ENCODE data around the gene CRACR2A.

Gene CRACR2A

GRCh38 chr12:3634348-3634747 lies 118.6 kb downstream of the CRACR2A start:
- no peak overlapping the region for H3K4me3 ChIP-seq (ENCODE audit: low read depth, low read length)
- DNase-seq (ENCODE audit: low read depth), result no peak
- no peak for TF ChIP-seq CTCF (IDR thresholded peaks at IDR 0.05; ENCODE audit: low read depth, low read length)
- no peak for TF ChIP-seq POLR2A (IDR thresholded peaks at IDR 0.05; ENCODE audit: extremely low read depth, insufficient read length)
- no peak for TF ChIP-seq MYC (IDR thresholded peaks at IDR 0.05; ENCODE audit: low read depth, low read length)
- no peak for TF ChIP-seq MAX (IDR thresholded peaks at IDR 0.05; ENCODE audit: low read depth, low read length)

GRCh38 chr12:3633396-3633795 lies 119.5 kb downstream of the CRACR2A start:
- TF ChIP-seq POLR2A (IDR thresholded peaks at IDR 0.05; ENCODE audit: extremely low read depth, insufficient read length), result no peak
- no peak for DNase-seq (ENCODE audit: low read depth)
- no peak overlapping the region for H3K4me3 ChIP-seq (ENCODE audit: low read depth, low read length)

- TF ChIP-seq POLR2A (IDR thresholded peaks at IDR 0.05; ENCODE audit: extremely low read depth, insufficient read length) (no peak), MAX (IDR thresholded peaks at IDR 0.05; ENCODE audit: low read depth, low read length) (no peak), MYC (IDR thresholded peaks at IDR 0.05; ENCODE audit: low read depth, low read length) (no peak), CTCF (IDR thresholded peaks at IDR 0.05; ENCODE audit: low read depth, low read length) (no peak)
- no peak overlapping the region for H3K4me3 ChIP-seq (ENCODE audit: low read depth, low read length)
- no peak for DNase-seq (ENCODE audit: low read depth)
Measured at GRCh38 chr12:3632754-3633153, 120.2 kb downstream of the CRACR2A start.

GRCh38 chr12:3632256-3632655 lies 120.7 kb downstream of the CRACR2A start:
- no peak for DNase-seq (ENCODE audit: low read depth)
- TF ChIP-seq CTCF (IDR thresholded peaks at IDR 0.05; ENCODE audit: low read depth, low read length), result no peak
- TF ChIP-seq MYC (IDR thresholded peaks at IDR 0.05; ENCODE audit: low read depth, low read length), result no peak
- no peak for TF ChIP-seq POLR2A (IDR thresholded peaks at IDR 0.05; ENCODE audit: extremely low read depth, insufficient read length)
- TF ChIP-seq MAX (IDR thresholded peaks at IDR 0.05; ENCODE audit: low read depth, low read length), result no peak
- H3K4me3 ChIP-seq (ENCODE audit: low read depth, low read length), result no peak overlapping the region

- DNase-seq (ENCODE audit: low read depth), result no peak
- no peak overlapping the region for H3K4me3 ChIP-seq (ENCODE audit: low read depth, low read length)
- TF ChIP-seq MAX (IDR thresholded peaks at IDR 0.05; ENCODE audit: low read depth, low read length) (no peak), MYC (IDR thresholded peaks at IDR 0.05; ENCODE audit: low read depth, low read length) (no peak), CTCF (IDR thresholded peaks at IDR 0.05; ENCODE audit: low read depth, low read length) (no peak), POLR2A (IDR thresholded peaks at IDR 0.05; ENCODE audit: extremely low read depth, insufficient read length) (no peak)
Measured at GRCh38 chr12:3631759-3632158, 121.2 kb downstream of the CRACR2A start.

- no peak for TF ChIP-seq CTCF (IDR thresholded peaks at IDR 0.05; ENCODE audit: low read depth, low read length)
- no peak for TF ChIP-seq MAX (IDR thresholded peaks at IDR 0.05; ENCODE audit: low read depth, low read length)
- no peak for TF ChIP-seq POLR2A (IDR thresholded peaks at IDR 0.05; ENCODE audit: extremely low read depth, insufficient read length)
- no peak for TF ChIP-seq MYC (IDR thresholded peaks at IDR 0.05; ENCODE audit: low read depth, low read length)
- no peak for DNase-seq (ENCODE audit: low read depth)
- no peak overlapping the region for H3K4me3 ChIP-seq (ENCODE audit: low read depth, low read length)
Measured at GRCh38 chr12:3631272-3631637, 121.7 kb downstream of the CRACR2A start.

Measured in NB4 (cell line).